GM23338 (cell line): ENCODE data around the gene SDF2L1. TPM values are rescaled to one million over a fixed set of nuclear protein-coding genes. Genes with fewer than 3 reads are reported as not detected.

Source experiments
- ATAC-seq: fragments of 200-7000 bp; cut with Tn5 transposase; 3 replicates; pipeline ENCODE4 v1.9.1; 2020
- DNase-seq: peaks from one replicate; pipeline ENCODE4 v3.0.0-alpha.2; 2015; ENCODE audit warnings: low spot score
- H2AFZ ChIP-seq: fragments of 200-600 bp; sonication (generic); 2 replicates; pipeline ENCODE4 v1.8.0; 2016; ENCODE audit warnings: antibody characterized with exemption, mild to moderate bottlenecking, moderate library complexity
- H3F3A ChIP-seq: fragments of 200-600 bp; sonication (generic); replicated peaks from 2 replicates; pipeline ENCODE4 v1.8.0; 2017; ENCODE audit warnings: antibody characterized with exemption, mixed run types, low read depth
- H3K27ac ChIP-seq: fragments of 200-600 bp; sonication (generic); 2 replicates; pipeline ENCODE4 v1.6.1; 2016; ENCODE audit warnings: low read depth
- H3K27me3 ChIP-seq: fragments of 200-600 bp; sonication (generic); 2 replicates; pipeline ENCODE4 v1.8.0; 2016; ENCODE audit warnings: mild to moderate bottlenecking, mixed run types, moderate library complexity; ENCODE audit not compliant: insufficient read depth
- H3K36me3 ChIP-seq: fragments of 200-600 bp; sonication (generic); 2 replicates; pipeline ENCODE4 v1.8.0; 2016; ENCODE audit warnings: mild to moderate bottlenecking; ENCODE audit not compliant: insufficient read depth
- H3K4me1 ChIP-seq: fragments of 200-600 bp; sonication (generic); 2 replicates; pipeline ENCODE4 v1.8.0; 2016; ENCODE audit warnings: mild to moderate bottlenecking, moderate library complexity; ENCODE audit not compliant: insufficient read depth
- H3K4me2 ChIP-seq: fragments of 200-600 bp; sonication (generic); 2 replicates; pipeline ENCODE4 v1.7.1; 2017; ENCODE audit warnings: mixed run types
- H3K4me3 ChIP-seq: fragments of 200-600 bp; sonication (generic); 2 replicates; pipeline ENCODE4 v1.6.1; 2016; ENCODE audit warnings: mixed run types
- H3K79me2 ChIP-seq: fragments of 200-600 bp; sonication (generic); replicated peaks from 2 replicates; pipeline ENCODE4 v1.8.0; 2017; ENCODE audit warnings: mild to moderate bottlenecking; ENCODE audit not compliant: insufficient read depth
- H3K9me2 ChIP-seq: fragments of 200-600 bp; sonication (generic); 2 replicates; pipeline ENCODE4 v1.8.0; 2017; ENCODE audit not compliant: insufficient read depth
- H4K20me1 ChIP-seq: fragments of 200-600 bp; sonication (generic); replicated peaks from 2 replicates; pipeline ENCODE4 v1.8.0; 2017; ENCODE audit warnings: mild to moderate bottlenecking; ENCODE audit not compliant: insufficient read depth
- H3K27ac Mint-ChIP-seq: 2 replicates; pipeline ENCODE4 v1.8.0; 2020; ENCODE audit warnings: inconsistent platforms, mild to moderate bottlenecking, moderate library complexity, mixed read lengths
- H3K27me3 Mint-ChIP-seq: 3 replicates; pipeline ENCODE4 v1.8.0; 2022; ENCODE audit warnings: low read depth, mild to moderate bottlenecking, moderate library complexity, mixed read lengths, inconsistent platforms; ENCODE audit not compliant: insufficient read depth, poor library complexity
- H3K36me3 Mint-ChIP-seq: 3 replicates; pipeline ENCODE4 v1.8.0; 2021; ENCODE audit warnings: low read depth, mild to moderate bottlenecking, inconsistent platforms, moderate library complexity, mixed read lengths
- H3K4me1 Mint-ChIP-seq: 3 replicates; pipeline ENCODE4 v1.8.0; 2020; ENCODE audit warnings: mild to moderate bottlenecking, inconsistent platforms, mixed read lengths
- H3K4me3 Mint-ChIP-seq: 3 replicates; pipeline ENCODE4 v1.8.0; 2021; ENCODE audit warnings: moderate library complexity, mild to moderate bottlenecking, inconsistent platforms, mixed read lengths
- H3K9me3 Mint-ChIP-seq: 3 replicates; pipeline ENCODE4 v1.8.0; 2020; ENCODE audit warnings: moderate library complexity, mild to moderate bottlenecking, inconsistent platforms, mixed read lengths
- CREB1 ChIP-seq: fragments of 250-450 bp; sonication (Bioruptor Pico); IDR thresholded peaks from 2 replicates; pipeline ENCODE4 v1.5.0; 2020; ENCODE audit warnings: low read depth, mild to moderate bottlenecking, moderate library complexity
- CTCF ChIP-seq, 2 experiments: fragments of 200-600 bp in 1 of 2; sonication (generic) in 1 of 2; conservative IDR thresholded peaks; 2 replicates each; pipeline versions ENCODE4 v1.5.1 to v1.6.1; 2016 to 2017; ENCODE audit warnings: antibody characterized with exemption in 2 of 2, low read depth in 2 of 2, mild to moderate bottlenecking in 2 of 2, moderate library complexity in 1 of 2
- ETS1 ChIP-seq: IDR thresholded peaks from 2 replicates; pipeline ENCODE4 v1.6.1; 2016; ENCODE audit warnings: antibody characterized with exemption
- NANOG ChIP-seq: IDR thresholded peaks from 2 replicates; pipeline ENCODE4 v1.6.1; 2016; ENCODE audit warnings: antibody characterized with exemption, borderline replicate concordance
- REST ChIP-seq: IDR thresholded peaks from one replicate; pipeline ENCODE4 v1.6.1; 2018; ENCODE audit warnings: antibody characterized with exemption; ENCODE audit not compliant: unreplicated experiment
- STAT1 ChIP-seq: IDR thresholded peaks from one replicate; pipeline ENCODE4 v1.6.1; 2016; ENCODE audit warnings: antibody characterized with exemption; ENCODE audit not compliant: unreplicated experiment
- ZNF114 ChIP-seq: fragments of 250-450 bp; sonication (Bioruptor Pico); IDR thresholded peaks from 2 replicates; pipeline ENCODE4 v1.5.0; 2020; ENCODE audit warnings: mild to moderate bottlenecking, moderate library complexity
- polyA plus RNA-seq: library from polyadenylated mRNA; unstranded; fragments of >200 nt; fragmentation: Nextera tagmentation; extraction: Ambion mirVana; gene quantifications from 2 replicates; pipeline ENCODE4 v1.2.1, GENCODE V29; 2016
- total RNA-seq: library from RNA; depleted of rRNA; stranded (reverse); fragments of >200 nt; shearing (Covaris generic); gene quantifications from 2 replicates; pipeline ENCODE4 v1.2.3, GENCODE V29; 2014

SDF2L1 gene
- total and polyA plus RNA-seq, 2 experiments from 2014 or later, result 62.3 to 72.7 TPM

- peaks cover 71% of the 10 kb centered on the region for H4K20me1 ChIP-seq
- no peak overlapping the region for H3K4me2 ChIP-seq
- H3K27ac Mint-ChIP-seq, result no peak overlapping the region
- peaks cover 36% of the 10 kb centered on the region; the same call in 1 of the 2 replicates for H3F3A ChIP-seq
- peaks cover 5% of the 10 kb centered on the region; the same call in 2 of the 3 replicates for H3K9me3 Mint-ChIP-seq
- no peak overlapping the region for H3K4me3 ChIP-seq
- H3K27ac ChIP-seq, result 0 out of 2 replicates have a peak overlapping the region, but pooled peaks have one; percentile 74
- ATAC-seq, result peak; percentile 4; the same call in 2 of the 3 replicates
- no peak for DNase-seq
- peaks cover 31% of the 10 kb centered on the region for H3K4me1 Mint-ChIP-seq
- peaks cover 14% of the 10 kb centered on the region; the same call in 1 of the 2 replicates for H3K4me1 ChIP-seq
- H3K36me3 Mint-ChIP-seq, result peaks cover 39% of the 10 kb centered on the region
- H3K36me3 ChIP-seq, result peaks cover 8% of the 10 kb centered on the region
- TF ChIP-seq STAT1, result no peak
- no peak for TF ChIP-seq CREB1 (CRISPR knock-in tag)
- no peak for TF ChIP-seq REST
- no peak for TF ChIP-seq CTCF (conservative IDR thresholded peaks at IDR 0.05; ENCODE audit: low read depth in 2 of 2)
- TF ChIP-seq ZNF114 (CRISPR knock-in tag), result no peak
- TF ChIP-seq NANOG, result no peak
- no peak for TF ChIP-seq ETS1
- H3K9me2 ChIP-seq, result no peaks in the 10 kb centered on the region
- peaks cover 29% of the 10 kb centered on the region for H3K27me3 Mint-ChIP-seq
- H3K4me3 Mint-ChIP-seq, result no peak overlapping the region
- no peak overlapping the region for H2AFZ ChIP-seq
- H3K27me3 ChIP-seq, result no peaks in the 10 kb centered on the region
- H3K79me2 ChIP-seq, result peaks cover 33% of the 10 kb centered on the region
These were observed 18.5 kb upstream of the SDF2L1 start for GRCh38 chr22:21623648-21623970.
